Measurements from ENCODE around the gene ABHD16A. TPM values are rescaled to one million over a fixed set of nuclear protein-coding genes. Genes with fewer than 3 reads are reported as not detected.

ABHD16A gene
- polyA plus RNA-seq, 2 of the 4 experiments (the other 2 are of a cell fraction): 16.6 to 22.3 TPM

DNA sequence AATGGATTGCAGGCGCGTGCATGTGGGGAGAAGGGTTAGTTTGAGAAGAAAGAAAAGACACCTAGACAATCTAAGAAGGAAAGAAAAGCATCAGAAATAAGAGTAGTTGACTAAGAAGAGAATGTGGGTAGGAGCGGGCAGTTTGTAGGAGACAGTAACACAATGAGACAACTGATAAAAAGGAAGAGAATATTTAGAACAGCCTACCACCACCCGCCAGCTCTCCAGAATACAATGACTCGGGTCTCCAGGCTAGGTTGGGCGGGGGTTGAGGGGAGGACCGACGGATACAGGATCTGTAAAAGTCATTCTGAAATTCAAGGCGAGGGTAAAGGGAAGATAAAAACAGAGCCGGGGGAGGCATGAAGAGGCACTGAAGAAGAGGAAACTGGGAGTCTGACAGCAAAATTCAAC is 712 bp downstream of the ABHD16A start:
- WGBS (ENCODE audit: missing lambda C conversion rate): 13% methylated on average over 10 of the region's 10 CpGs
- Histone ChIP-seq H3K9me3 (no peaks in the 10 kb centered on the region), H3K27ac (peak overlapping the region; percentile 84 to 92), H3K4me3 (peak overlapping the region; percentile 72), H3K4me1 (peaks cover 13% of the 10 kb centered on the region; the same call in 2 of the 3 replicates), H3K4me2 (peak overlapping the region; percentile 81)
- no peak for FAIRE-seq
- TF ChIP-seq MAFK (IDR thresholded peaks at IDR 0.05; ENCODE audit: partially characterized antibody) (no peak), CHD2 (IDR thresholded peaks at IDR 0.05; ENCODE audit: low read length, partially characterized antibody) (no peak), TFCP2L1 (CRISPR knock-in tag; IDR thresholded peaks at IDR 0.05) (no peak), KDM1A (IDR thresholded peaks at IDR 0.05; ENCODE audit: low read depth) (no peak), PHF8 (IDR thresholded peaks at IDR 0.05; ENCODE audit: borderline replicate concordance, low read depth) (no peak), RFX5 (IDR thresholded peaks at IDR 0.05) (no peak), RARB (CRISPR knock-in tag; IDR thresholded peaks at IDR 0.05) (no peak), SREBF2 (IDR thresholded peaks at IDR 0.05) (no peak), HOXA7 (CRISPR knock-in tag; IDR thresholded peaks at IDR 0.05) (no peak), BHLHE40 (IDR thresholded peaks at IDR 0.05; ENCODE audit: low read depth, low read length) (no peak), MYC (IDR thresholded peaks at IDR 0.05; ENCODE audit: borderline replicate concordance, low read length) (no peak), REST (IDR thresholded peaks at IDR 0.05) (no peak)
- TF ChIP-seq, protein P1, sequence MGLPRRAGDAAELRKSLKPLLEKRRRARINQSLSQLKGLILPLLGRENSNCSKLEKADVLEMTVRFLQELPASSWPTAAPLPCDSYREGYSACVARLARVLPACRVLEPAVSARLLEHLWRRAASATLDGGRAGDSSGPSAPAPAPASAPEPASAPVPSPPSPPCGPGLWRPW (IDR thresholded peaks at IDR 0.05): no peak
- TF ChIP-seq, protein P2, sequence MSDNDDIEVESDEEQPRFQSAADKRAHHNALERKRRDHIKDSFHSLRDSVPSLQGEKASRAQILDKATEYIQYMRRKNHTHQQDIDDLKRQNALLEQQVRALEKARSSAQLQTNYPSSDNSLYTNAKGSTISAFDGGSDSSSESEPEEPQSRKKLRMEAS (IDR thresholded peaks at IDR 0.05): no peak
- TF ChIP-seq, protein P3, sequence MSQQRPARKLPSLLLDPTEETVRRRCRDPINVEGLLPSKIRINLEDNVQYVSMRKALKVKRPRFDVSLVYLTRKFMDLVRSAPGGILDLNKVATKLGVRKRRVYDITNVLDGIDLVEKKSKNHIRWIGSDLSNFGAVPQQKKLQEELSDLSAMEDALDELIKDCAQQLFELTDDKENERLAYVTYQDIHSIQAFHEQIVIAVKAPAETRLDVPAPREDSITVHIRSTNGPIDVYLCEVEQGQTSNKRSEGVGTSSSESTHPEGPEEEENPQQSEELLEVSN (IDR thresholded peaks at IDR 0.05; ENCODE audit: borderline replicate concordance, low read depth): no peak
- ChIA-PET CTCF (interaction anchor here (1.5 to 3.1 kb wide), 2 partner anchors 9 to 128 kb away, joined by 3 to 9 read pairs; no protein-coding TSS in a partner anchor), POLR2A (interaction anchor here (1.2 kb wide), 3 partner anchors 27 to 160 kb away, joined by 3 to 4 read pairs (median 4); partner anchors contain the start of genes DDAH2, MSH5 and NEU1)
- no peak for DNase-seq (ENCODE audit: low read depth in 1 of 2, low spot score in 1 of 2)
- peak; percentile 5 to 16; a peak in 3 of 6 replicates for ATAC-seq

DNA sequence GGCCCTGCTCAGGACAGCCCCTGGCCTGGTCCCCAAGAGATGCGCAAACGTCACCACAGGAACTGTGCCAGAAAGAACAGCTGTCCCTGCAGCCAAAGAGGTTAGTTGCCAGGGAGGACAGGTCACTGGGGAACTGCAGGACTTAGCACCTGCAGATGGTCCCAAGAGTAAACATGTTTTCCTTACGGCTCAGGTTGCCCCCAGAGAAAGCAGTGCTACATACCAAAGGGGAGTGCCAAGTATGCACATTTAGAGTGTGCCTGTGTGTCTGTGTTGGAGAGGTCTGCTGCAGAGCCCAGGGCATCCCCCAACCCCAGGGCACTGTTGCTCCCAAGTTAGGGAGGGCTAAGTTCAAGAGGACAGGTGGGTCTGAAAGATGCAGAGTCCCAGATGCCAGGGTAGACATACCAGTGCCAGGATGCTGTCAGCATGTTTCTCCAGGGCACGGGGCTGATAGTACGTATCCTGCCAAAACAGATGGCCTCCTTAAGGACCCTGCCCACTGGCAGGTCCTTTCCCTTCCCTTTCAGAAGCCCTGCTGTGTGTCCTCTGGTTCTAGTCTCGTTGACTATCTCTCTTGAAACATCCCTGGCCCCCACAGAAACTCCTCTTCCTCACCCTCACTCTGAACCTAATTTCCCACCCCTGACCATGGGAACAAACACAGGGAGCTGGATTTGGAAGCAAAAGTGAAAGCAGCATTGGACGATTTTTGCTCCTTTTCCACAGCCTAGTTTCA is 1.3 kb downstream of the ABHD16A start:
- no peak for TF ChIP-seq ZNF302 (CRISPR knock-in tag; IDR thresholded peaks at IDR 0.05)
- TF ChIP-seq, protein P3 (IDR thresholded peaks at IDR 0.05; ENCODE audit: borderline replicate concordance, low read depth): no peak
- no peak for TF ChIP-seq CHD2 (IDR thresholded peaks at IDR 0.05; ENCODE audit: low read length, partially characterized antibody)
- TF ChIP-seq JUN (IDR thresholded peaks at IDR 0.05): no peak
- no peak for TF ChIP-seq RARB (CRISPR knock-in tag; IDR thresholded peaks at IDR 0.05)
- ChIA-PET CTCF (interaction anchor here (1.5 to 3.1 kb wide), 2 partner anchors 8 to 128 kb away, joined by 3 to 9 read pairs; no protein-coding TSS in a partner anchor), POLR2A (no interaction called here)
- WGBS (ENCODE audit: missing lambda C conversion rate): 64% methylated on average over 7 of the region's 7 CpGs
- Histone ChIP-seq H3K4me2 (peak overlapping the region; percentile 81), H3K4me3 (peak overlapping the region; percentile 72), H3K27ac (peak overlapping the region; percentile 84 to 92), H3K9me3 (no peaks in the 10 kb centered on the region), H3K4me1 (peaks cover 13% of the 10 kb centered on the region; the same call in 2 of the 3 replicates)
- ATAC-seq (no peak), DNase-seq (ENCODE audit: low read depth in 1 of 2, low spot score in 1 of 2) (no peak), FAIRE-seq (no peak)

Data from A549 (cell line).